Right atrium auricular region (tissue), 2 donors: ENCODE measurements around the gene SOX5. TPM values are rescaled to one million over a fixed set of nuclear protein-coding genes. Genes with fewer than 3 reads are reported as not detected.

ENCODE experiments used
- DNase-seq: peaks from one replicate; pipeline ENCODE4 v3.0.0-alpha.2; 2019; ENCODE audit warnings: low spot score
- H3K27ac ChIP-seq, 2 donors: fragments of 200-600 bp; sonication (generic); 1 replicate in 1 of 2; 2 replicates in 1 of 2; pipeline ENCODE4 v1.5.1; 2016 to 2019
- H3K27me3 ChIP-seq, 2 donors: fragments of 200-600 bp; sonication (generic); one replicate each; pipeline versions ENCODE4 v1.5.1 to v1.6.0; 2017 to 2019
- H3K36me3 ChIP-seq: fragments of 200-600 bp; sonication (generic); one replicate; pipeline ENCODE4 v1.5.1; 2016
- H3K4me1 ChIP-seq, 2 donors: fragments of 200-600 bp; sonication (generic); one replicate each; pipeline versions ENCODE4 v1.5.1 to v1.6.0; 2017 to 2019
- H3K4me3 ChIP-seq, 2 donors: fragments of 200-600 bp; sonication (generic); 1 replicate in 1 of 2; 2 replicates in 1 of 2; pipeline ENCODE4 v1.5.1; 2017 to 2019; ENCODE audit warnings: mild to moderate bottlenecking in 1 of 2, moderate library complexity in 1 of 2
- H3K9me3 ChIP-seq, 2 donors: fragments of 200-600 bp; sonication (generic); one replicate each; pipeline ENCODE4 v1.5.1; 2019
- CTCF ChIP-seq, 2 donors: fragments of 200-600 bp; sonication (generic); IDR thresholded peaks; one replicate each; pipeline ENCODE4 v1.5.1; 2019; ENCODE audit warnings: antibody characterized with exemption in 2 of 2
- total RNA-seq, 2 donors: library from RNA; depleted of rRNA; stranded (reverse); fragments of >200 nt; gene quantifications; one replicate each; pipeline ENCODE4 v1.1.0, GENCODE V29; 2016

The SOX5 gene
- total RNA-seq, 2 donors from 2014 or later: 3.9 to 5.6 TPM

- DNase-seq: no peak
- Histone ChIP-seq H3K27ac (no peak overlapping the region), H3K27me3 (no peaks in the 10 kb centered on the region), H3K4me1 (no peaks in the 10 kb centered on the region), H3K36me3 (no peaks in the 10 kb centered on the region), H3K9me3 (no peaks in the 10 kb centered on the region), H3K4me3 (no peak overlapping the region)
- TF ChIP-seq CTCF (IDR thresholded peaks at IDR 0.05): no peak
Observed at GRCh38 chr12:23657598-23657997, 291.9 kb downstream of the SOX5 start.

- H3K9me3 ChIP-seq: no peaks in the 10 kb centered on the region
- H3K27me3 ChIP-seq: no peaks in the 10 kb centered on the region
- TF ChIP-seq CTCF (IDR thresholded peaks at IDR 0.05): no peak
- H3K27ac ChIP-seq: no peak overlapping the region
- H3K36me3 ChIP-seq: no peaks in the 10 kb centered on the region
- DNase-seq: no peak
- H3K4me3 ChIP-seq: no peak overlapping the region
- H3K4me1 ChIP-seq: no peaks in the 10 kb centered on the region
Observed at GRCh38 chr12:23655884-23656283, 293.6 kb downstream of the SOX5 start.

- TF ChIP-seq CTCF (IDR thresholded peaks at IDR 0.05): no peak
- H3K27ac ChIP-seq: no peak overlapping the region
- no peaks in the 10 kb centered on the region for H3K9me3 ChIP-seq
- H3K27me3 ChIP-seq: no peaks in the 10 kb centered on the region
- no peaks in the 10 kb centered on the region for H3K4me1 ChIP-seq
- no peak overlapping the region for H3K4me3 ChIP-seq
- DNase-seq: no peak
- no peaks in the 10 kb centered on the region for H3K36me3 ChIP-seq
Observed at GRCh38 chr12:23655112-23655511, 294.4 kb downstream of the SOX5 start.

GRCh38 chr12:23648546-23648945, 300.9 kb downstream of the SOX5 start:
- no peak overlapping the region for H3K4me3 ChIP-seq
- H3K27ac ChIP-seq: no peak overlapping the region
- no peaks in the 10 kb centered on the region for H3K4me1 ChIP-seq
- no peaks in the 10 kb centered on the region for H3K27me3 ChIP-seq
- DNase-seq: no peak
- TF ChIP-seq CTCF (IDR thresholded peaks at IDR 0.05): no peak
- peaks cover 0 to 15% of the 10 kb centered on the region in 2 donors for H3K9me3 ChIP-seq
- H3K36me3 ChIP-seq: no peaks in the 10 kb centered on the region

GRCh38 chr12:23640754-23641153, 308.7 kb downstream of the SOX5 start:
- no peak overlapping the region for H3K27ac ChIP-seq
- H3K4me1 ChIP-seq: no peaks in the 10 kb centered on the region
- TF ChIP-seq CTCF (IDR thresholded peaks at IDR 0.05): no peak
- H3K27me3 ChIP-seq: no peaks in the 10 kb centered on the region
- no peak for DNase-seq
- no peaks in the 10 kb centered on the region for H3K9me3 ChIP-seq
- no peaks in the 10 kb centered on the region for H3K36me3 ChIP-seq
- H3K4me3 ChIP-seq: no peak overlapping the region

- Histone ChIP-seq H3K27me3 (no peaks in the 10 kb centered on the region), H3K36me3 (no peaks in the 10 kb centered on the region), H3K4me3 (no peak overlapping the region), H3K4me1 (no peaks in the 10 kb centered on the region), H3K9me3 (no peaks in the 10 kb centered on the region), H3K27ac (no peak overlapping the region)
- no peak for DNase-seq
- TF ChIP-seq CTCF (IDR thresholded peaks at IDR 0.05): no peak
Observed at GRCh38 chr12:23634344-23634743, 315.1 kb downstream of the SOX5 start.
